Astrocyte (in vitro differentiated cells and primary cell): Measurements from ENCODE around the gene TMEM259. TPM values are rescaled to one million over a fixed set of nuclear protein-coding genes. Genes with fewer than 3 reads are reported as not detected.

ENCODE experiments used
- DNase-seq: peaks from one replicate; pipeline ENCODE4 v3.0.0-alpha.2; 2010; ENCODE audit warnings: low read depth
- FAIRE-seq: peaks from 2 replicates; lab custom pipeline; 2011; peaks lifted over from hg19 to GRCh38; lab: Jason Lieb, UNC
- H2AFZ ChIP-seq: 2 replicates; pipeline ENCODE4 v1.6.0; 2012; ENCODE audit warnings: low read depth, low read length, inconsistent platforms
- H3K27ac ChIP-seq: 2 replicates; pipeline ENCODE4 v1.5.1; 2011; ENCODE audit warnings: low read depth, low read length, inconsistent platforms
- H3K27me3 ChIP-seq: 2 replicates; pipeline ENCODE4 v1.6.0; 2011; ENCODE audit warnings: low read length, inconsistent platforms; ENCODE audit not compliant: insufficient read depth
- H3K36me3 ChIP-seq: 2 replicates; pipeline ENCODE4 v1.5.1; 2011; ENCODE audit warnings: low read length, inconsistent platforms; ENCODE audit not compliant: insufficient read depth
- H3K4me1 ChIP-seq: 2 replicates; pipeline ENCODE4 v1.5.1; 2011; ENCODE audit warnings: low read length, inconsistent platforms; ENCODE audit not compliant: insufficient read depth
- H3K4me2 ChIP-seq: 2 replicates; pipeline ENCODE4 v1.6.0; 2012; ENCODE audit warnings: low read length, inconsistent platforms
- H3K4me3 ChIP-seq: 2 replicates; pipeline ENCODE4 v1.5.1; 2011; ENCODE audit warnings: low read depth, mild to moderate bottlenecking, low read length, inconsistent platforms; ENCODE audit not compliant: insufficient read depth
- H3K79me2 ChIP-seq: 2 replicates; pipeline ENCODE4 v1.6.0; 2012; ENCODE audit warnings: mild to moderate bottlenecking, low read length, inconsistent platforms; ENCODE audit not compliant: insufficient read depth
- H3K9ac ChIP-seq: 2 replicates; pipeline ENCODE4 v1.6.0; 2012; ENCODE audit warnings: mild to moderate bottlenecking, low read length, inconsistent platforms
- H3K9me3 ChIP-seq: 2 replicates; pipeline ENCODE4 v1.5.1; 2012; ENCODE audit warnings: low read depth, mild to moderate bottlenecking, low read length, inconsistent platforms; ENCODE audit not compliant: insufficient read depth
- H4K20me1 ChIP-seq: 2 replicates; pipeline ENCODE4 v1.6.0; 2012; ENCODE audit warnings: low read length, inconsistent platforms; ENCODE audit not compliant: insufficient read depth
- H3K27ac Mint-ChIP-seq: one replicate; pipeline ENCODE4 v1.8.0; 2021; ENCODE audit warnings: mild to moderate bottlenecking, mixed read lengths; ENCODE audit not compliant: unreplicated experiment
- H3K27me3 Mint-ChIP-seq: one replicate; pipeline ENCODE4 v1.8.0; 2021; ENCODE audit warnings: low read depth, mixed read lengths; ENCODE audit not compliant: unreplicated experiment
- H3K36me3 Mint-ChIP-seq: one replicate; pipeline ENCODE4 v1.8.0; 2021; ENCODE audit warnings: low read depth, mixed read lengths; ENCODE audit not compliant: unreplicated experiment
- H3K4me1 Mint-ChIP-seq: one replicate; pipeline ENCODE4 v1.8.0; 2021; ENCODE audit warnings: low read depth, mixed read lengths; ENCODE audit not compliant: unreplicated experiment
- H3K4me3 Mint-ChIP-seq: one replicate; pipeline ENCODE4 v1.8.0; 2021; ENCODE audit warnings: mild to moderate bottlenecking, moderate library complexity, mixed read lengths; ENCODE audit not compliant: unreplicated experiment
- H3K9me3 Mint-ChIP-seq: one replicate; pipeline ENCODE4 v1.8.0; 2021; ENCODE audit warnings: mild to moderate bottlenecking, mixed read lengths; ENCODE audit not compliant: unreplicated experiment
- EZH2 ChIP-seq: IDR thresholded peaks from 2 replicates; pipeline ENCODE4 v1.6.1; 2012; ENCODE audit warnings: mild to moderate bottlenecking, low read length, inconsistent platforms; ENCODE audit not compliant: insufficient read depth
- total RNA-seq: library from RNA; stranded (reverse); gene quantifications from 2 replicates; pipeline ENCODE4 v1.2.1, GENCODE V29; 2021
- TF ChIP-seq, protein P1 (sequence below): IDR thresholded peaks from 2 replicates; pipeline ENCODE4 v1.5.1; 2011; ENCODE audit warnings: low read depth, mild to moderate bottlenecking, inconsistent platforms, low read length, moderate library complexity; ENCODE audit not compliant: insufficient read depth

TMEM259 gene
- total RNA-seq, 1 donor from 2014 or later = 155 TPM

DNA sequence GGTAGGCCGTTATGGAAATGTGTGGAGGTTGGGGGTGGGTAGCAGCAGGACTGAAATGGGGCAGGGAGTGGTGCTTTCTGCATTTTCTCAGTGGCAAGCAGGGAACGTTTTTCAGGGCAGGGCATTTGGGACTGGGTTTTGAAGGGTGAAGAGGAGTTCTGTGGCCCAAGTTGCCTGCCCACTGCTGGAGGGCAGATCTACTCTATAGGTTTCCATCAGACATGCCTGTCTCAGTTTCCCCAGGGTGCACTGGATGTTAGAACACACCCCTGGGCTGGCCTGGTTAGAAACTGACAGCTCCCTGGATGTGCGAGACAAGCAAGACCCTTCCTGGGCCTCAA is 21.6 kb downstream of the TMEM259 start:
- Mint-ChIP-seq H3K27ac (peak overlapping the region; percentile 82), H3K27me3 (peaks cover 24% of the 10 kb centered on the region), H3K9me3 (no peaks in the 10 kb centered on the region), H3K4me1 (no peaks in the 10 kb centered on the region), H3K4me3 (peak overlapping the region; percentile 45), H3K36me3 (peaks cover 2% of the 10 kb centered on the region)
- H2AFZ ChIP-seq = no peak overlapping the region
- H3K79me2 ChIP-seq = no peaks in the 10 kb centered on the region
- H3K36me3 ChIP-seq = no peaks in the 10 kb centered on the region
- H3K4me1 ChIP-seq = peaks cover 8% of the 10 kb centered on the region
- no peak overlapping the region for H3K9ac ChIP-seq
- no peak overlapping the region for H3K27ac ChIP-seq
- no peak for DNase-seq
- H3K9me3 ChIP-seq = no peaks in the 10 kb centered on the region
- no peak overlapping the region for H3K4me3 ChIP-seq
- no peak overlapping the region for H3K4me2 ChIP-seq
- H3K27me3 ChIP-seq = peaks cover 34% of the 10 kb centered on the region
- no peak for FAIRE-seq
- H4K20me1 ChIP-seq = peaks cover 20% of the 10 kb centered on the region
- TF ChIP-seq EZH2 = no peak
- TF ChIP-seq, protein P1, sequence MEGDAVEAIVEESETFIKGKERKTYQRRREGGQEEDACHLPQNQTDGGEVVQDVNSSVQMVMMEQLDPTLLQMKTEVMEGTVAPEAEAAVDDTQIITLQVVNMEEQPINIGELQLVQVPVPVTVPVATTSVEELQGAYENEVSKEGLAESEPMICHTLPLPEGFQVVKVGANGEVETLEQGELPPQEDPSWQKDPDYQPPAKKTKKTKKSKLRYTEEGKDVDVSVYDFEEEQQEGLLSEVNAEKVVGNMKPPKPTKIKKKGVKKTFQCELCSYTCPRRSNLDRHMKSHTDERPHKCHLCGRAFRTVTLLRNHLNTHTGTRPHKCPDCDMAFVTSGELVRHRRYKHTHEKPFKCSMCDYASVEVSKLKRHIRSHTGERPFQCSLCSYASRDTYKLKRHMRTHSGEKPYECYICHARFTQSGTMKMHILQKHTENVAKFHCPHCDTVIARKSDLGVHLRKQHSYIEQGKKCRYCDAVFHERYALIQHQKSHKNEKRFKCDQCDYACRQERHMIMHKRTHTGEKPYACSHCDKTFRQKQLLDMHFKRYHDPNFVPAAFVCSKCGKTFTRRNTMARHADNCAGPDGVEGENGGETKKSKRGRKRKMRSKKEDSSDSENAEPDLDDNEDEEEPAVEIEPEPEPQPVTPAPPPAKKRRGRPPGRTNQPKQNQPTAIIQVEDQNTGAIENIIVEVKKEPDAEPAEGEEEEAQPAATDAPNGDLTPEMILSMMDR = no peak

- Histone ChIP-seq H3K27me3 (peaks cover 34% of the 10 kb centered on the region), H3K27ac (no peak overlapping the region), H3K36me3 (no peaks in the 10 kb centered on the region), H3K9ac (no peak overlapping the region), H3K79me2 (no peaks in the 10 kb centered on the region), H3K4me2 (no peak overlapping the region), H3K4me1 (peaks cover 8% of the 10 kb centered on the region), H2AFZ (no peak overlapping the region), H3K4me3 (no peak overlapping the region), H4K20me1 (peaks cover 26% of the 10 kb centered on the region), H3K9me3 (no peaks in the 10 kb centered on the region)
- Mint-ChIP-seq H3K9me3 (no peaks in the 10 kb centered on the region), H3K36me3 (peaks cover 2% of the 10 kb centered on the region), H3K27ac (peak overlapping the region; percentile 34), H3K4me1 (no peaks in the 10 kb centered on the region), H3K27me3 (peaks cover 20% of the 10 kb centered on the region), H3K4me3 (no peak overlapping the region)
- FAIRE-seq (no peak), DNase-seq (no peak)
- TF ChIP-seq, protein P1 = no peak
- TF ChIP-seq EZH2 = no peak
These were observed 22.9 kb downstream of the TMEM259 start for GRCh38 chr19:998064-998463.

- Histone ChIP-seq H3K36me3 (no peaks in the 10 kb centered on the region), H3K27ac (no peak overlapping the region), H3K79me2 (no peaks in the 10 kb centered on the region), H3K27me3 (peaks cover 31% of the 10 kb centered on the region), H2AFZ (no peak overlapping the region), H3K9me3 (no peaks in the 10 kb centered on the region), H3K4me3 (peak overlapping the region; percentile 6), H3K9ac (no peak overlapping the region), H3K4me1 (peaks cover 8% of the 10 kb centered on the region), H4K20me1 (peaks cover 23% of the 10 kb centered on the region), H3K4me2 (peak overlapping the region; percentile 66)
- FAIRE-seq (no peak), DNase-seq (peak; percentile 55)
- H3K4me3 Mint-ChIP-seq = no peak overlapping the region
- peaks cover 15% of the 10 kb centered on the region for H3K27me3 Mint-ChIP-seq
- peaks cover 2% of the 10 kb centered on the region for H3K36me3 Mint-ChIP-seq
- H3K27ac Mint-ChIP-seq = no peak overlapping the region
- peak; percentile 91 for TF ChIP-seq EZH2
- TF ChIP-seq, protein P1 = no peak
- no peaks in the 10 kb centered on the region for H3K4me1 Mint-ChIP-seq
- H3K9me3 Mint-ChIP-seq = no peaks in the 10 kb centered on the region
These were observed 24.7 kb downstream of the TMEM259 start for GRCh38 chr19:996051-996838.
